ENCODE results near the gene INTS6. TPM values are rescaled to one million over a fixed set of nuclear protein-coding genes. Genes with fewer than 3 reads are reported as not detected.

INTS6 gene
- total and polyA plus RNA-seq, 4 donors = 9.5 to 57.7 (median 21.1) TPM

- no peak overlapping the region for H3K27ac ChIP-seq (ENCODE audit: low read depth in 1 of 2, low read length in 1 of 2)
- no peak for ATAC-seq (ENCODE audit: insufficient read depth, low FRiP score)
- peak in 1 of 3 donors; percentile 17 for DNase-seq
Measured at GRCh38 chr13:51475727-51476501, 23.1 kb upstream of the INTS6 start.

GRCh38 chr13:51469790-51470189, 17.0 kb upstream of the INTS6 start:
- H3K4me3 ChIP-seq = no peak overlapping the region
- no peak overlapping the region for H3K9ac ChIP-seq (ENCODE audit: insufficient read depth in 1 of 2, low read length in 2 of 2)
- no peaks in the 10 kb centered on the region for H3K36me3 ChIP-seq (ENCODE audit: control insufficient read depth in 4 of 4, insufficient read depth in 4 of 4, low read length in 4 of 4)
- no peak for TF ChIP-seq CTCF (IDR thresholded peaks at IDR 0.05; ENCODE audit: control extremely low read depth, extremely low read depth)
- DNase-seq = no peak
- H3K27ac ChIP-seq (ENCODE audit: low read depth in 1 of 2, low read length in 1 of 2) = no peak overlapping the region
- no peaks in the 10 kb centered on the region for H3K27me3 ChIP-seq (ENCODE audit: control insufficient read depth in 3 of 3, insufficient read depth in 3 of 3, low read length in 2 of 3)
- no peaks in the 10 kb centered on the region for H3K9me3 ChIP-seq (ENCODE audit: control insufficient read depth in 4 of 4, insufficient read depth in 3 of 4, low read length in 3 of 4)
- no peaks in the 10 kb centered on the region for H3K4me1 ChIP-seq (ENCODE audit: control insufficient read depth in 5 of 5, insufficient read depth in 5 of 5, low read length in 5 of 5)
- 89 to 98% methylated on average over 2 of the region's 2 CpGs for WGBS, 2 donors
- no peak for ATAC-seq (ENCODE audit: insufficient read depth, low FRiP score)

More at GRCh38 chr13:51475727-51476501, 23.1 kb upstream of the INTS6 start:
- no peak for TF ChIP-seq CTCF (IDR thresholded peaks at IDR 0.05; ENCODE audit: control extremely low read depth, extremely low read depth)
- Histone ChIP-seq H3K9me3 (ENCODE audit: control insufficient read depth in 4 of 4, insufficient read depth in 3 of 4, low read length in 3 of 4) (no peaks in the 10 kb centered on the region), H3K4me1 (ENCODE audit: control insufficient read depth in 5 of 5, insufficient read depth in 5 of 5, low read length in 5 of 5) (no peaks in the 10 kb centered on the region), H3K27me3 (ENCODE audit: control insufficient read depth in 3 of 3, insufficient read depth in 3 of 3, low read length in 2 of 3) (no peaks in the 10 kb centered on the region), H3K9ac (ENCODE audit: insufficient read depth in 1 of 2, low read length in 2 of 2) (no peak overlapping the region), H3K36me3 (ENCODE audit: control insufficient read depth in 4 of 4, insufficient read depth in 4 of 4, low read length in 4 of 4) (no peaks in the 10 kb centered on the region), H3K4me3 (no peak overlapping the region)
- 34 to 62% methylated on average over 2 of the region's 2 CpGs for WGBS, 2 donors

GRCh38 chr13:51467730-51468129, 14.9 kb upstream of the INTS6 start:
- no peak for TF ChIP-seq CTCF (IDR thresholded peaks at IDR 0.05; ENCODE audit: control extremely low read depth, extremely low read depth)
- ATAC-seq (ENCODE audit: insufficient read depth, low FRiP score) (no peak), DNase-seq (peak in 1 of 3 donors; percentile 3)
- no peak overlapping the region for H3K9ac ChIP-seq (ENCODE audit: insufficient read depth in 1 of 2, low read length in 2 of 2)
- no peak overlapping the region for H3K27ac ChIP-seq (ENCODE audit: low read depth in 1 of 2, low read length in 1 of 2)
- WGBS, 2 donors = 95 to 98% methylated on average over 3 of the region's 3 CpGs
- H3K27me3 ChIP-seq (ENCODE audit: control insufficient read depth in 3 of 3, insufficient read depth in 3 of 3, low read length in 2 of 3) = no peaks in the 10 kb centered on the region
- H3K4me3 ChIP-seq = no peak overlapping the region
- H3K36me3 ChIP-seq (ENCODE audit: control insufficient read depth in 4 of 4, insufficient read depth in 4 of 4, low read length in 4 of 4) = no peaks in the 10 kb centered on the region
- no peaks in the 10 kb centered on the region for H3K9me3 ChIP-seq (ENCODE audit: control insufficient read depth in 4 of 4, insufficient read depth in 3 of 4, low read length in 3 of 4)
- H3K4me1 ChIP-seq (ENCODE audit: control insufficient read depth in 5 of 5, insufficient read depth in 5 of 5, low read length in 5 of 5) = no peaks in the 10 kb centered on the region

Measured in lung (tissue), 12 donors.